ENCODE results near the gene TMEM117. TPM values are rescaled to one million over a fixed set of nuclear protein-coding genes. Genes with fewer than 3 reads are reported as not detected.
"Not testable (repeated sequence)": the region's sequence is repeated elsewhere in the genome, so short reads cannot be mapped to it uniquely, and the experiment has no call there.

Gene TMEM117
- polyA plus RNA-seq, 3 donors from 2014 or later: 2.0 to 7.8 (median 4.0) TPM

DNA sequence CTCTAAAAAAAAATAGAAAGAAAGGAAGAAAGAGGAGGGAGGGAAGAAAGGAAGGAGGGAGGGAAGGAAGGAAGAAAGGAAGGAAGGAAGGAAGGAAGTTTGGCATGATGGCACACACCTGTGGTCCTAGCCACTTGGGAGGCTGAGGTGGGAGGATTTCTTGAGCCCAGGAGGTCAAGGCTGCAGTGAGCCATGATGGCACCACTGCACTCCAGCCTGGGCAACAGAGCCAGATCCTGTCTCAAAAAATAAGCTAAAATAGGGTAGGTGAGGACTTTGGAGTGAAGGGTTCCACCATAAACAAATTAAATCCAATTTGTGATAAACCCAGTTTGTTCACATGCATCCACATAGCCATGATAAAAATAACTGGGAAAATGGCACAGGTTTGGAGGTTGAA is 543.2 kb downstream of the TMEM117 start:
- not testable (repeated sequence) for DNase-seq; H3K4me1 Mint-ChIP-seq; H3K27ac Mint-ChIP-seq; H3K4me3 Mint-ChIP-seq; H3K27me3 Mint-ChIP-seq (ENCODE audit: low read depth in 3 of 3)
- peaks cover 18 to 26% (median 21%) of the 10 kb centered on the region in 3 donors for H3K36me3 Mint-ChIP-seq
- peaks cover 0 to 10% (median 0%) of the 10 kb centered on the region in 6 donors for H3K9me3 Mint-ChIP-seq

DNA sequence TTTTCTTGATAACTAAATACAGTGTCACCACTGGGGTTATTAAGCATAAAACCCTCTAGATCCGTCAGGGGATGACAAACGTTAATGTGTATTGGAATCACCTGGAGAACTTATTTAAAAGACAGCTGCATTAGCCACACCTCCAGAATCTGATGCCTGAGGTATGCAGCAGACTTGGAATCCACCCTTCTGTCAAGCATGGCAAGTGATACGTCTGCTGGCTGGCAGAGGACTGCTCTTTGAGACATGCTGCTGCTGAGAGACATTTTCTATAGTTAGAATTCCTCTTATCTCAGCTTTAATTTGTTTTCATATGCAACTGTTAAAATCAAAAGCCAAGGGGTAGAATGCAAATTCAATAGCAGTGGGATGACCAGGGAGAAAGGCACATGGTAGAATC is 544.0 kb downstream of the TMEM117 start:
- Mint-ChIP-seq H3K9me3 (peaks cover 0 to 10% (median 0%) of the 10 kb centered on the region in 6 donors), H3K4me1 (no peaks in the 10 kb centered on the region), H3K27me3 (ENCODE audit: low read depth in 3 of 3) (no peaks in the 10 kb centered on the region), H3K4me3 (no peak overlapping the region), H3K36me3 (peaks cover 18 to 26% (median 18%) of the 10 kb centered on the region in 3 donors), H3K27ac (no peak overlapping the region)
- DNase-seq: no peak

DNA sequence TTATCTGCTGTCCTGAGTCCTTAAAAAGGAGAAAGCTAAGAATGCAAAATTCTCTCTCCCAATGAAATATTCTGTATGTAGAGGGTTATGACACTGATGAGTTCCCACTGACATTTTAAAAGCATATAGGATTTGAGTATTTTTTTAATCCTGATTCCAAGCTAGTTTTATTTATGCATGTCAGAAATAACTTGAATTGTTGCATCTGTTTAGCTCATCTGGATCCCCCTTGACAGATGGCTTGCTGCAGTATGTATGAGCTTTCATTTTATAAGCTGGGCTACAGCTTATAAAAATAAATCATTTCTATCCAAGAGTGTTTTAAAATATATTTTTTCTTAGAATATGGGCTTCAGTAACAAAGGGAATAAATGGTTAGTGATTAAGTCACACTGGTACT is 545.0 kb downstream of the TMEM117 start:
- H3K4me1 Mint-ChIP-seq: no peaks in the 10 kb centered on the region
- DNase-seq: no peak
- H3K36me3 Mint-ChIP-seq: peaks cover 18 to 26% (median 18%) of the 10 kb centered on the region in 3 donors
- no peak overlapping the region for H3K4me3 Mint-ChIP-seq
- H3K27me3 Mint-ChIP-seq (ENCODE audit: low read depth in 3 of 3): no peaks in the 10 kb centered on the region
- H3K9me3 Mint-ChIP-seq: peaks cover 0 to 5% (median 0%) of the 10 kb centered on the region in 6 donors
- H3K27ac Mint-ChIP-seq: no peak overlapping the region

DNA sequence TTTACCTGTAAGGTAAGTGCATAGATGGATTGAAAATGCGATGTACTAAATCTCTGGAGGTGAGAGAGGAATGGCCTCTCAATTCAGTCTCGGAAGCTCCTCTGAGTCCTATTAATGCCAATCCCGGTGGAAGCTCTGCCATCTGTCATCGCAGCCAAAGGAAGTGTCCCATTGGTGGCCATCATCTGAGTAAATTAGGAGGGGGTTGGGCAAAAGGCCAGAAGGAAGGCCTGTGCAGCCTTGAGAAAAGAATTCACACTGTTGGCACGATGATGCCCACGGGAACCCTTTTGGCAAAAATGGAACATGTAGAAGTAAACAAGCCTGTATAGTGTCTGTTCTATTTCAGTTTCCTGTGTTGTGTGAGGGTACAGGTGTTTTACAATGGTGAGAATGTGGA is 545.5 kb downstream of the TMEM117 start:
- Mint-ChIP-seq H3K4me3 (no peak overlapping the region), H3K36me3 (peaks cover 18 to 26% (median 18%) of the 10 kb centered on the region in 3 donors), H3K4me1 (no peaks in the 10 kb centered on the region), H3K27me3 (ENCODE audit: low read depth in 3 of 3) (no peaks in the 10 kb centered on the region), H3K27ac (no peak overlapping the region), H3K9me3 (peaks cover 0 to 5% (median 0%) of the 10 kb centered on the region in 6 donors)
- DNase-seq: no peak

DNA sequence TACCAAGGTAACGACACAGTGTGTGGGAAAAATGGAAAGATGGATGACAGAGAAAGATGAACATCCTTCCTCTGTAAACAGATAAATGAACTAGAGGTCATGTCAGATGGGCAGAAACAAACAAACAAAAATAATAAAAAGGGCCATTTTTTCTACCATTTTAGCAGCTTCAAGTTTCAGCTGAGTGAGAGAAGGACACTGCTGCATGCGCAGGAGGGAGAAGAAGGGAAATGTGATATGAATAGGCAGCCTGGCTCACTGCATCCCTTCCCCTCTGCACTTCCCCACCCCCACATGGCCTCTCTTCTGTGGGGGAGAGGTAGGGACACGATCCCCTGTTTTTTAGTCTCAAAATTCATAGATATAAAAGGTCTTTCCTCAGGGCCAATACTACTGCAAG is 548.3 kb downstream of the TMEM117 start:
- peaks cover 13 to 18% (median 14%) of the 10 kb centered on the region in 3 donors for H3K36me3 Mint-ChIP-seq
- DNase-seq: no peak
- no peaks in the 10 kb centered on the region for H3K27me3 Mint-ChIP-seq (ENCODE audit: low read depth in 3 of 3)
- no peaks in the 10 kb centered on the region for H3K4me1 Mint-ChIP-seq
- H3K27ac Mint-ChIP-seq: no peak overlapping the region
- H3K4me3 Mint-ChIP-seq: no peak overlapping the region
- H3K9me3 Mint-ChIP-seq: peaks cover 0 to 5% (median 0%) of the 10 kb centered on the region in 6 donors

DNA sequence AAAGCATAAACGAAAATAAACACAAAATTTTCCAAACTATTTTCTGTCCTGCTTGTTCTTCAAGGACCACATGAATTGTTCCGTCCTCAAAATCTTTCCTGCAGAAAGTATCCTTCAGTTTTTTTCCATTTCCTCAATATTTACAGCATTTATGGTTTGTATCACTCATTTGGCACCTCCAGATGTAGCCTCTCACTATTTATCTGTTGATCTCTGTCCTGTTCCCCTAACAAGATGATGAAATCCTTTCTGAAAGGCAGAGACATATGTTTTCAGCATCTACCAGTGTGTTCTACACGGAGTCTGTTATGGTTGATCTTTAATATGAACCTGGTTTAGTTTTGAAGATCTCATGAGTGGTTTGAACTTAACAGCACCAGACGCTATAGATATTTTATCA is 550.1 kb downstream of the TMEM117 start:
- Mint-ChIP-seq H3K9me3 (peaks cover 0 to 5% (median 0%) of the 10 kb centered on the region in 6 donors), H3K4me3 (no peak overlapping the region), H3K27me3 (ENCODE audit: low read depth in 3 of 3) (no peaks in the 10 kb centered on the region), H3K36me3 (peaks cover 9 to 18% (median 13%) of the 10 kb centered on the region in 3 donors), H3K4me1 (no peaks in the 10 kb centered on the region), H3K27ac (no peak overlapping the region)
- no peak for DNase-seq

DNA sequence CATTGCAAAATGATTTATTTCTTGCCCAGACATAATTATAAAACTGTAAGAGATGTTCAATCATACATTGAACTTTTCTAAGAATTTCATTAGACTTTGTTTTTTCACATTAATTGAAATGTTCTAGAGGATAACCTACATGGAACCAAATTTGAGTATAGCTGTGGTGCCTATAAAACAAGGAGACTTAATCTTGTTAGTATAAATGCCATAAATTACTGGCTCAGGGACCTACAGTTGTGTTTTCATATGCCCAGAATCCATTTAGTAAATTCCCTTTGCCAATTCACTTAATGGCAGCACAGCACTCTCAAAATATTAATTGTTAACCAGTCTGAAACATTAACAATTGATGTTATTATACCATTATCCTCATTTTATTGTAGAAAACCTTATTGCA is 551.7 kb downstream of the TMEM117 start:
- peaks cover 9 to 10% (median 9%) of the 10 kb centered on the region in 3 donors for H3K36me3 Mint-ChIP-seq
- DNase-seq: no peak
- no peak overlapping the region for H3K4me3 Mint-ChIP-seq
- no peak overlapping the region for H3K27ac Mint-ChIP-seq
- H3K9me3 Mint-ChIP-seq: peaks cover 0 to 9% (median 0%) of the 10 kb centered on the region in 6 donors
- no peaks in the 10 kb centered on the region for H3K27me3 Mint-ChIP-seq (ENCODE audit: low read depth in 3 of 3)
- no peaks in the 10 kb centered on the region for H3K4me1 Mint-ChIP-seq

DNA sequence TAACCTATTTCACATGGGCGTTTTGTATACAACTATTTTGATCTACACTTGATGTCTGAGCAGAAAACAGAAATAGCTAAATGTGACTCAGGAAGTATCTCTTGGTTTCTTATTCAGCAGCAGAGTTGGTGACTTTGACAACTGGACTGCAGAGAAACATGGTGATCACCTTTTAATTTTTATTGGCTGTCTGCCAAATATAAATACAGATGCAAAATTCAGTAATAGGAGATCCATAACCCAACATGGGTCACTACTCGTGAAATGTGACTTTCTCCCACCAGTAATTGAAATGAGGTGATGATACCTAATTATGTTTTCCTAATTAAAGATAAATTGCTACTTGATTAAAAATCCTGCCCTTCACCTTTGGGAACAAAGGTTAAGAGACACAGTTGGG is 553.2 kb downstream of the TMEM117 start:
- Mint-ChIP-seq H3K27me3 (ENCODE audit: low read depth in 3 of 3) (no peaks in the 10 kb centered on the region), H3K4me1 (no peaks in the 10 kb centered on the region), H3K9me3 (peaks cover 0 to 9% (median 0%) of the 10 kb centered on the region in 6 donors), H3K27ac (no peak overlapping the region), H3K36me3 (peaks cover 9 to 10% (median 9%) of the 10 kb centered on the region in 3 donors), H3K4me3 (no peak overlapping the region)
- DNase-seq: no peak

DNA sequence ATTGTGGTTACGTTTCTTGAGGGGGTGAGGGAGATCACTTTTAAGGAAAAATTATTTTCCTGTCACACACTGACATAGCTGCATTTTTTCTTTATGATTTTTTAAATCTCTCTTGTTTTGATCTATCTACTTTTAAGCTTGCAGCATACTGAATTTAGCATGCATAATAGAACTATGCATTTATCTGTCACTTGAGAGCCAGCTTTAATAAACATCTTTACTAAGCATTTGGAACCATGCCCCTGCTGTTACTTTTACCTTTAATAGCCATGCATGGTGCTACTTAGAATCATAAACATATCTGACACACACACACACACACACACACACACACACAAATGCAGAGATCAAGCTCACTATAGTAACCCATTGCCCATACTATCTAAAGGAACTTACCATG is 554.0 kb downstream of the TMEM117 start:
- peaks cover 0 to 14% (median 0%) of the 10 kb centered on the region in 6 donors for H3K9me3 Mint-ChIP-seq
- H3K27me3 Mint-ChIP-seq (ENCODE audit: low read depth in 3 of 3): no peaks in the 10 kb centered on the region
- no peak for DNase-seq
- no peak overlapping the region for H3K27ac Mint-ChIP-seq
- H3K4me3 Mint-ChIP-seq: no peak overlapping the region
- H3K4me1 Mint-ChIP-seq: no peaks in the 10 kb centered on the region
- peaks cover 9 to 10% (median 9%) of the 10 kb centered on the region in 3 donors for H3K36me3 Mint-ChIP-seq

DNA sequence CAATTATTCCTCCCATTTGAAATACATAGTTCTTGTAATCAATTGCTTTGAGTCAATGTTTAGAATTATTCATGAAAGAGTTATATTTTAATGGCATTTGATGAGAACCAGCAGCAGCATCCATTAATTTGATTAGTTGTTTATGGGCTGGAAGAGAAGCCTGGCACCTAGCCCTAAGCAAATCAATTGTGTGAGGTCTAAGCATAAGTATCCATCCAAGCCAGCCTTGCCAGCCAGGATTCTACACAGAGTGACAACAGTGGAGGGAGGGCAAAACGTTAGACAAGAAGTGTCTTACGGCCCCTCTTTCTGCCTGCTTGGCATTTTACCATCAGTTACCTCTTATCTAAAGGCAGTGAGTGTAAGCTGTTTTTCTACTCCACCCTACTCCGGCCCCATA is 561.8 kb downstream of the TMEM117 start:
- H3K36me3 Mint-ChIP-seq: no peaks in the 10 kb centered on the region
- no peaks in the 10 kb centered on the region for H3K27me3 Mint-ChIP-seq (ENCODE audit: low read depth in 3 of 3)
- no peak overlapping the region for H3K27ac Mint-ChIP-seq
- H3K4me1 Mint-ChIP-seq: no peaks in the 10 kb centered on the region
- H3K4me3 Mint-ChIP-seq: no peak overlapping the region
- H3K9me3 Mint-ChIP-seq: peaks cover 0 to 15% (median 7%) of the 10 kb centered on the region in 6 donors
- no peak for DNase-seq

DNA sequence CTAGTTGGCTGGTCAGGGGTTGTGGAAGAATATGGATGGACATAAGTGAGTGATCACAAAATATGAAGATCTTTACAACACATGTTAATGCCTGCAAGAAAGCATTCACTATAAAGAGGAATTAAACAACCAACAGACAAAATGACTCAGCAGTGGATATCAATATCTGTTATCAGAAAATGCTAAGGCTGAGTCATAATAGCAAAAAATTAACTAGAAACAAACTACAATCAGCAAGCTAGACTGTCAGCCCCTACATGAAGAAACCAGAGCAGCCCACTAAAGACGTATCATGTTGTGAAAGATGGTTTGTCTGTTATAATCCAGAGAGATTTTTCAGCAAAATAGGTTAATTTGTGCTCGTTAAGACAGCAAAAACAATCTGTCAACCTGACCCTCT is 567.3 kb downstream of the TMEM117 start:
- no peak overlapping the region for H3K4me3 Mint-ChIP-seq
- H3K9me3 Mint-ChIP-seq: peaks cover 0 to 34% (median 8%) of the 10 kb centered on the region in 6 donors
- H3K27ac Mint-ChIP-seq: no peak overlapping the region
- DNase-seq: no peak
- H3K4me1 Mint-ChIP-seq: no peaks in the 10 kb centered on the region
- peaks cover 0 to 9% (median 0%) of the 10 kb centered on the region in 3 donors for H3K27me3 Mint-ChIP-seq (ENCODE audit: low read depth in 3 of 3)
- H3K36me3 Mint-ChIP-seq: peaks cover 0 to 5% (median 0%) of the 10 kb centered on the region in 3 donors

DNA sequence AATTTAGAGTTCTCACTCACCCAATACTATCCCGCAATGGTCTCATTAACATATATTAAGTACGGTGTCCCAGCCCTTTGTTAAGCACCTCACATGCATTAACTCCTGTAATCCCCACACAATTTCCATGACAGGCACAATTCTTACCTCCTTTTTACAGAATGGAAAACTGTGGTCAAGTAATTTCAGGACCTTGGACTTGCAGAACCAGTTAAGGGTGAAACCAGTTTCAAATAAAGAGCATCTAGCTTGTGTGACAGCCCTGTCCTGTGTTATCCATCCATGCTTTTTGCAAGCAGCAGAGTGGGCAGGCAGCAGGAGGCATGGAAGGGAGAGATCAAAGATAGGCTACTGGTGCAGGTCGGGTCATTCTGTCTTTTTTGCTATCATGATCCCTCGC is 569.4 kb downstream of the TMEM117 start:
- Mint-ChIP-seq H3K4me1 (no peaks in the 10 kb centered on the region), H3K27ac (no peak overlapping the region), H3K4me3 (no peak overlapping the region), H3K27me3 (ENCODE audit: low read depth in 3 of 3) (peaks cover 0 to 11% (median 0%) of the 10 kb centered on the region in 3 donors), H3K9me3 (peaks cover 0 to 38% (median 12%) of the 10 kb centered on the region in 6 donors), H3K36me3 (peaks cover 0 to 5% (median 0%) of the 10 kb centered on the region in 3 donors)
- DNase-seq: no peak

DNA sequence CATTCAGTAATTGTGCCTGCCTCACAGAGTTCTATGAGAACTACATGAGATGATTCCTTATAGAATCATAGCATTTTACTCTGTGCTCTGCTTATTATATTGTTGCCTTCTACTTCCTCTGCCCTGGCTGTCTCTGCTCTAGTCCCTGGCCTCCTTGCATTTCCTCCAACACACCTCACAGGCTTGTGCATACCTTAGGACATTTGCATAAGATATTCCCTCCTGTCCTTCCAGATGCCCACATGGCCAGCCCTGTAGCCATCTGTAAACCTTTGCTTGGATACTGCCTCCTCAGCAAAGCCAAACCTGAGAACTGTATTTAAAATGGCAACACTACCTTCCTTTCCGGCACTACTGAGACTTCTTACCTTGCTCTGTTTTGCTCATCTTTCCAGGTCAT is 586.7 kb downstream of the TMEM117 start:
- no peaks in the 10 kb centered on the region for H3K4me1 Mint-ChIP-seq
- no peak overlapping the region for H3K27ac Mint-ChIP-seq
- H3K4me3 Mint-ChIP-seq: no peak overlapping the region
- H3K36me3 Mint-ChIP-seq: no peaks in the 10 kb centered on the region
- peaks cover 4 to 14% (median 8%) of the 10 kb centered on the region in 6 donors for H3K9me3 Mint-ChIP-seq
- no peaks in the 10 kb centered on the region for H3K27me3 Mint-ChIP-seq (ENCODE audit: low read depth in 3 of 3)
- no peak for DNase-seq

DNA sequence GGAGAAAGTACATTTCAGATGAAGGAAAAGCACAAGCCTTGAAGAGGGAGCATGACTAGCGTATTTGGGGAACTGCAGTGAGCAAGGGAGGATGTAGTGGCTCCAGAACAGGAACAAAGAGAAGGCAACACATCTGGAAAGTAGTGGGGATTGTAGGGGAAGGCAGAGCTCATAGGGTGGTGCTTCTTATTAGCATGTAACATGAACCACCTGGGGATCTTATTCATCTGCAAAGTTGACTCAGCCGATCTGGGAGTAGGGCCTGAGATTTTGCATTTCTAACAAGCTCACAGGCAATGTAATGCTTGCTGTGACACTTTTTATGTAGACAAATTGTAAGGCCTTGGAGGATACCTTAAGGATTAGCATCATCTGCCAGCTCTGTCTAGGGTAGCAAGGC is 592.9 kb downstream of the TMEM117 start:
- no peaks in the 10 kb centered on the region for H3K27me3 Mint-ChIP-seq (ENCODE audit: low read depth in 3 of 3)
- H3K36me3 Mint-ChIP-seq: no peaks in the 10 kb centered on the region
- DNase-seq: no peak
- peaks cover 0 to 5% (median 0%) of the 10 kb centered on the region in 6 donors for H3K9me3 Mint-ChIP-seq
- no peaks in the 10 kb centered on the region for H3K4me1 Mint-ChIP-seq
- H3K27ac Mint-ChIP-seq: no peak overlapping the region
- no peak overlapping the region for H3K4me3 Mint-ChIP-seq

GRCh38 chr12:44431647-44432343 is 595.9 kb downstream of the TMEM117 start:
- no peak for DNase-seq
- no peak overlapping the region for H3K27ac Mint-ChIP-seq
- H3K36me3 Mint-ChIP-seq: no peaks in the 10 kb centered on the region
- H3K4me3 Mint-ChIP-seq: no peak overlapping the region
- H3K9me3 Mint-ChIP-seq: peaks cover 0 to 8% (median under 1%) of the 10 kb centered on the region in 6 donors
- H3K4me1 Mint-ChIP-seq: no peaks in the 10 kb centered on the region
- H3K27me3 Mint-ChIP-seq (ENCODE audit: low read depth in 3 of 3): peaks cover 0 to 2% (median 0%) of the 10 kb centered on the region in 3 donors
